H1 (cell line): Measurements from ENCODE around the gene PPP1CB. TPM values are rescaled to one million over a fixed set of nuclear protein-coding genes. Genes with fewer than 3 reads are reported as not detected.

Source experiments
- CHD2 ChIP-seq: IDR thresholded peaks from 2 replicates; pipeline ENCODE4 v1.6.1; 2012; ENCODE audit warnings: low read length, improper control_type of control experiment
- polyA plus RNA-seq, 7 experiments: library from polyadenylated mRNA; depleted of rRNA in 3 of 7; stranded (reverse) in 5 of 7; unstranded in 2 of 7; fragments of >200 nt in 5 of 7; fragments of 200-250 nt in 2 of 7; gene quantifications; 1 replicate in 5 of 7; 2 replicates in 1 of 7; 4 replicates in 1 of 7; pipeline versions ENCODE4 v1.2.1 to v1.2.3, GENCODE V29; 2011 to 2013; ENCODE audit warnings: missing spikeins in 2 of 7, mixed read lengths in 2 of 7
- total RNA-seq: library from RNA; stranded (reverse); fragmentation: NEBNext Ultra II Directional; extraction: Animal tissue kit (Norgen Biotek cat#: 25700); gene quantifications from 2 replicates; pipeline ENCODE4 v1.2.1, GENCODE V29; 2021

Gene PPP1CB
- total and polyA plus RNA-seq, 2 of the 8 experiments (the other 6 are each of a cell fraction or from before 2014, with no cell fraction given), result 30.7 to 158 TPM

GRCh38 chr2:28747714-28748113 lies 3.9 kb upstream of the PPP1CB start (continued):
- TF ChIP-seq CHD2, result no peak
